ENCODE data around the gene C1D.

GRCh38 chr2:68043695-68044094, 19.1 kb downstream of the C1D start:
- TF ChIP-seq POLR2A (IDR thresholded peaks at IDR 0.05; ENCODE audit: low read depth, low read length) (no peak), CTCF (conservative IDR thresholded peaks at IDR 0.05; ENCODE audit: low read depth, low read length) (no peak), RFX5 (IDR thresholded peaks at IDR 0.05; ENCODE audit: low read depth, low read length) (no peak), SMC3 (IDR thresholded peaks at IDR 0.05; ENCODE audit: low read depth, low read length) (no peak), BHLHE40 (IDR thresholded peaks at IDR 0.05; ENCODE audit: low read depth, low read length) (no peak), CEBPB (IDR thresholded peaks at IDR 0.05; ENCODE audit: low read depth, low read length) (no peak), MAZ (IDR thresholded peaks at IDR 0.05; ENCODE audit: borderline replicate concordance, low read depth, low read length) (no peak), MAFK (IDR thresholded peaks at IDR 0.05; ENCODE audit: low read depth, low read length) (no peak)
